Mesenchymal stem cell (in vitro differentiated cells and primary cell): ENCODE results near the gene DOCK3.

Source experiments
- DNase-seq: peaks from one replicate; pipeline ENCODE4 v3.0.0-alpha.2; 2013
- H2AFZ ChIP-seq: one replicate; pipeline ENCODE4 v1.6.1; 2013; ENCODE audit warnings: low read depth, mild to moderate bottlenecking, control low read depth, inconsistent platforms, low read length, moderate library complexity
- H2AK5ac ChIP-seq: 2 replicates; pipeline ENCODE4 v1.6.1; 2013; ENCODE audit warnings: low read length, moderate library complexity, mild to moderate bottlenecking, inconsistent platforms; ENCODE audit not compliant: severe bottlenecking
- H2BK120ac ChIP-seq: one replicate; pipeline ENCODE4 v1.6.1; 2013; ENCODE audit warnings: low read depth, mild to moderate bottlenecking, inconsistent platforms, low read length, moderate library complexity
- H2BK12ac ChIP-seq, 2 experiments: one replicate each; pipeline ENCODE4 v1.6.1; 2013; ENCODE audit warnings: inconsistent platforms in 2 of 2, low read length in 2 of 2, mild to moderate bottlenecking in 2 of 2, moderate library complexity in 2 of 2, control low read depth in 1 of 2
- H2BK15ac ChIP-seq: one replicate; pipeline ENCODE4 v1.6.1; 2013; ENCODE audit warnings: mild to moderate bottlenecking, low read depth, inconsistent platforms; ENCODE audit not compliant: poor library complexity, severe bottlenecking
- H2BK5ac ChIP-seq: 2 replicates; pipeline ENCODE4 v1.6.1; 2013; ENCODE audit warnings: low read depth, mild to moderate bottlenecking, low read length, control low read depth, inconsistent platforms; ENCODE audit not compliant: poor library complexity, severe bottlenecking
- H3K14ac ChIP-seq, 2 experiments: one replicate each; pipeline ENCODE4 v1.6.1; 2013; ENCODE audit warnings: inconsistent platforms in 2 of 2, low read length in 2 of 2, control low read depth in 1 of 2, mild to moderate bottlenecking in 1 of 2, moderate library complexity in 1 of 2
- H3K18ac ChIP-seq, 2 experiments: one replicate each; pipeline ENCODE4 v1.6.1; 2013; ENCODE audit warnings: inconsistent platforms in 2 of 2, low read length in 2 of 2, control low read depth in 1 of 2, low read depth in 1 of 2, mild to moderate bottlenecking in 1 of 2
- H3K23ac ChIP-seq, 2 experiments: one replicate each; pipeline ENCODE4 v1.6.1; 2013; ENCODE audit warnings: inconsistent platforms in 2 of 2, low read length in 2 of 2, mild to moderate bottlenecking in 2 of 2, moderate library complexity in 2 of 2, control low read depth in 1 of 2
- H3K27ac ChIP-seq: 2 replicates; pipeline ENCODE4 v1.5.1; 2013; ENCODE audit warnings: mild to moderate bottlenecking, moderate library complexity, low read length, control low read depth, inconsistent platforms; ENCODE audit not compliant: poor library complexity, severe bottlenecking
- H3K27me3 ChIP-seq, 2 experiments: 2 replicates each; pipeline versions ENCODE4 v1.6.1 to v1.7.0; 2013; ENCODE audit warnings: low read length in 2 of 2, mild to moderate bottlenecking in 2 of 2, moderate library complexity in 2 of 2, control low read depth in 1 of 2, inconsistent platforms in 1 of 2; ENCODE audit not compliant: control insufficient read depth in 1 of 2, insufficient read depth in 1 of 2
- H3K36me3 ChIP-seq, 2 experiments: 2 replicates each; pipeline versions ENCODE4 v1.6.1 to v1.7.0; 2013; ENCODE audit warnings: low read length in 2 of 2, control low read depth in 1 of 2, inconsistent platforms in 1 of 2, low read depth in 1 of 2, mild to moderate bottlenecking in 1 of 2; ENCODE audit not compliant: insufficient read depth in 2 of 2, control insufficient read depth in 1 of 2
- H3K4ac ChIP-seq, 2 experiments: one replicate each; pipeline ENCODE4 v1.6.1; 2013; ENCODE audit warnings: inconsistent platforms in 2 of 2, low read length in 2 of 2, mild to moderate bottlenecking in 2 of 2, moderate library complexity in 2 of 2, control low read depth in 1 of 2, low read depth in 1 of 2
- H3K4me1 ChIP-seq: 2 replicates; pipeline ENCODE4 v1.6.1; 2013; ENCODE audit warnings: low read depth, low read length, control low read depth; ENCODE audit not compliant: control insufficient read depth, insufficient read depth
- H3K4me2 ChIP-seq: 2 replicates; pipeline ENCODE4 v1.6.1; 2013; ENCODE audit warnings: low read length, mild to moderate bottlenecking, inconsistent platforms; ENCODE audit not compliant: poor library complexity, severe bottlenecking
- H3K4me3 ChIP-seq, 2 experiments: 2 replicates each; pipeline versions ENCODE4 v1.5.1 to v1.7.0; 2013; ENCODE audit warnings: low read length in 2 of 2, mild to moderate bottlenecking in 2 of 2, control low read depth in 1 of 2, low read depth in 1 of 2; ENCODE audit not compliant: insufficient read depth in 1 of 2
- H3K79me1 ChIP-seq: replicated peaks from 2 replicates; pipeline ENCODE4 v1.6.1; 2013; ENCODE audit warnings: mild to moderate bottlenecking, control low read depth, low read length, inconsistent platforms; ENCODE audit not compliant: poor library complexity, severe bottlenecking
- H3K9ac ChIP-seq: 2 replicates; pipeline ENCODE4 v1.7.0; 2013; ENCODE audit warnings: mild to moderate bottlenecking, low read length, moderate library complexity
- H3K9me3 ChIP-seq: 2 replicates; pipeline ENCODE4 v1.7.0; 2013; ENCODE audit warnings: mild to moderate bottlenecking, low read length; ENCODE audit not compliant: control insufficient read depth
- H4K8ac ChIP-seq: one replicate; pipeline ENCODE4 v1.6.1; 2013; ENCODE audit warnings: inconsistent platforms, mild to moderate bottlenecking, low read length, moderate library complexity
- H4K91ac ChIP-seq: one replicate; pipeline ENCODE4 v1.6.1; 2013; ENCODE audit warnings: mild to moderate bottlenecking, low read length, inconsistent platforms
- WGBS: methylation state at CpG from one replicate; pipeline ENCODE4 v1.1.7; 2013; ENCODE audit warnings: mixed read lengths; 5-methylcytosine and 5-hydroxymethylcytosine counted together

DOCK3 gene

GRCh38 chr3:51390246-51391074, 715.7 kb downstream of the DOCK3 start:
- H3K4me1 ChIP-seq = peaks cover 47% of the 10 kb centered on the region
- peak overlapping the region; percentile 39 to 81 for H3K4me3 ChIP-seq
- H3K9me3 ChIP-seq = no peaks in the 10 kb centered on the region
- no peak overlapping the region for H2AK5ac ChIP-seq
- no peak overlapping the region for H4K91ac ChIP-seq
- H3K14ac ChIP-seq = peak overlapping the region in 1 of 2 experiments; percentile 57
- no peak overlapping the region for H2BK5ac ChIP-seq
- no peak overlapping the region for H2AFZ ChIP-seq
- peak overlapping the region; percentile 24 to 42 for H3K4ac ChIP-seq
- no peak overlapping the region for H3K23ac ChIP-seq
- no peak for DNase-seq
- H2BK12ac ChIP-seq = peak overlapping the region in 1 of 2 experiments; percentile 35
- peak overlapping the region; percentile 67 for H4K8ac ChIP-seq
- peak overlapping the region; percentile 82 for H3K9ac ChIP-seq
- H3K4me2 ChIP-seq = peak overlapping the region; percentile 74
- H2BK120ac ChIP-seq = no peak overlapping the region
- no peaks in the 10 kb centered on the region for H3K27me3 ChIP-seq
- H3K36me3 ChIP-seq = peaks cover 60 to 68% of the 10 kb centered on the region in 2 experiments
- peak overlapping the region; percentile 66 for H3K27ac ChIP-seq
- H2BK15ac ChIP-seq = no peak overlapping the region
- 52% methylated on average over 29 of the region's 29 CpGs for WGBS
- H3K79me1 ChIP-seq = peaks cover 5% of the 10 kb centered on the region
- no peak overlapping the region for H3K18ac ChIP-seq

GRCh38 chr3:51391075-51391565, 716.4 kb downstream of the DOCK3 start, which contains the start of gene RBM15B:
RBM15B (plus strand) TSS chr3:51391285; CDS start chr3:51391400, 115 bp downstream.
- Histone ChIP-seq H2BK5ac (no peak within 1 kb of the TSS), H3K4me2 (peak within 1 kb of the TSS; percentile 74), H3K4me1 (peaks cover 50% of the 10 kb centered on the region), H3K27me3 (no peaks in the 10 kb centered on the region), H3K4ac (peak within 1 kb of the TSS; percentile 79 to 89), H2BK15ac (no peak within 1 kb of the TSS), H3K79me1 (peaks cover 8% of the 10 kb centered on the region), H3K4me3 (peak within 1 kb of the TSS; percentile 81 to 83), H4K8ac (peak within 1 kb of the TSS; percentile 92), H2AK5ac (peak within 1 kb of the TSS; percentile 49), H3K9me3 (no peaks in the 10 kb centered on the region), H3K36me3 (peaks cover 66 to 74% of the 10 kb centered on the region in 2 experiments), H2AFZ (peak within 1 kb of the TSS; percentile 39), H3K27ac (peak within 1 kb of the TSS; percentile 66), H2BK120ac (peak within 1 kb of the TSS; percentile 89), H3K23ac (peak within 1 kb of the TSS in 1 of 2 experiments; percentile 89), H4K91ac (peak within 1 kb of the TSS; percentile 82), H2BK12ac (peak within 1 kb of the TSS in 1 of 2 experiments; percentile 35), H3K9ac (peak within 1 kb of the TSS; percentile 88), H3K18ac (peak within 1 kb of the TSS; percentile 84 to 91), H3K14ac (peak within 1 kb of the TSS in 1 of 2 experiments; percentile 96)
- WGBS = 2% methylated on average over 22 of the region's 83 CpGs
- peak; percentile 96 for DNase-seq

- Histone ChIP-seq H2AK5ac (peak overlapping the region; percentile 49), H2BK12ac (no peak overlapping the region), H3K4me3 (peak overlapping the region; percentile 81 to 83), H3K9ac (peak overlapping the region; percentile 88), H4K91ac (peak overlapping the region; percentile 82), H3K36me3 (peaks cover 73 to 77% of the 10 kb centered on the region in 2 experiments), H3K4me1 (peaks cover 50% of the 10 kb centered on the region), H3K9me3 (no peaks in the 10 kb centered on the region), H3K79me1 (peaks cover 12% of the 10 kb centered on the region), H4K8ac (peak overlapping the region; percentile 87), H3K27me3 (no peaks in the 10 kb centered on the region), H2BK5ac (no peak overlapping the region), H2BK15ac (no peak overlapping the region), H2AFZ (peak overlapping the region; percentile 39), H3K14ac (peak overlapping the region in 1 of 2 experiments; percentile 96), H3K4ac (peak overlapping the region; percentile 79 to 89), H2BK120ac (peak overlapping the region; percentile 89), H3K23ac (peak overlapping the region in 1 of 2 experiments; percentile 89), H3K4me2 (peak overlapping the region; percentile 62), H3K18ac (peak overlapping the region; percentile 84 to 91), H3K27ac (peak overlapping the region; percentile 43)
- DNase-seq = peak; percentile 54
- WGBS = 16% methylated on average over 81 of the region's 115 CpGs
Observed at GRCh38 chr3:51391566-51392354, 717.0 kb downstream of the DOCK3 start.
